HUES6 (cell line): ENCODE results near the gene SLC43A2.
A peak's percentile ranks its signal among the peaks of the same experiment; 100 is the strongest.

Source experiments
- H3K27ac ChIP-seq: 2 replicates; pipeline ENCODE4 v1.7.0; 2013; ENCODE audit warnings: low read depth, mild to moderate bottlenecking, low read length, inconsistent platforms
- H3K27me3 ChIP-seq: 2 replicates; pipeline ENCODE4 v1.6.1; 2013; ENCODE audit warnings: low read length; ENCODE audit not compliant: control insufficient read depth, insufficient read depth
- H3K36me3 ChIP-seq: 2 replicates; pipeline ENCODE4 v1.6.1; 2013; ENCODE audit warnings: low read length; ENCODE audit not compliant: control insufficient read depth, insufficient read depth
- H3K4me1 ChIP-seq: 2 replicates; pipeline ENCODE4 v1.6.1; 2013; ENCODE audit warnings: low read length; ENCODE audit not compliant: control insufficient read depth, insufficient read depth
- H3K4me3 ChIP-seq: 2 replicates; pipeline ENCODE4 v1.5.1; 2013; ENCODE audit warnings: low read depth, low read length
- H3K9ac ChIP-seq: one replicate; pipeline ENCODE4 v1.6.1; 2013; ENCODE audit warnings: mild to moderate bottlenecking, low read length
- H3K9me3 ChIP-seq: 2 replicates; pipeline ENCODE4 v1.6.1; 2013; ENCODE audit warnings: low read depth, low read length; ENCODE audit not compliant: control insufficient read depth, insufficient read depth

SLC43A2 gene

GRCh38 chr17:1559047-1560043, 69.3 kb downstream of the SLC43A2 start:
- Histone ChIP-seq H3K4me3 (0 out of 2 replicates have a peak overlapping the region, but pooled peaks have one; percentile 16), H3K36me3 (peaks cover 10% of the 10 kb centered on the region; the same call in 1 of the 2 replicates), H3K9ac (no peak overlapping the region), H3K27me3 (no peaks in the 10 kb centered on the region), H3K27ac (no peak overlapping the region), H3K9me3 (no peaks in the 10 kb centered on the region), H3K4me1 (peaks cover 27% of the 10 kb centered on the region)

GRCh38 chr17:1558401-1558800, 70.2 kb downstream of the SLC43A2 start:
- peaks cover 27% of the 10 kb centered on the region for H3K4me1 ChIP-seq
- no peaks in the 10 kb centered on the region for H3K27me3 ChIP-seq
- H3K36me3 ChIP-seq, result peaks cover 16% of the 10 kb centered on the region
- no peak overlapping the region for H3K4me3 ChIP-seq
- H3K27ac ChIP-seq, result no peak overlapping the region
- H3K9me3 ChIP-seq, result no peaks in the 10 kb centered on the region
- no peak overlapping the region for H3K9ac ChIP-seq

GRCh38 chr17:1557355-1558095, 71.1 kb downstream of the SLC43A2 start:
- Histone ChIP-seq H3K4me1 (peaks cover 27% of the 10 kb centered on the region), H3K4me3 (no peak overlapping the region), H3K9ac (no peak overlapping the region)

GRCh38 chr17:1555651-1556471, 72.8 kb downstream of the SLC43A2 start:
- Histone ChIP-seq H3K9ac (no peak overlapping the region), H3K36me3 (peaks cover 38% of the 10 kb centered on the region), H3K27me3 (no peaks in the 10 kb centered on the region), H3K27ac (no peak overlapping the region), H3K4me3 (no peak overlapping the region), H3K9me3 (no peaks in the 10 kb centered on the region), H3K4me1 (peaks cover 21% of the 10 kb centered on the region)

More at GRCh38 chr17:1557355-1558095, 71.1 kb downstream of the SLC43A2 start:
- Histone ChIP-seq H3K9me3 (no peaks in the 10 kb centered on the region), H3K36me3 (peaks cover 23% of the 10 kb centered on the region), H3K27ac (no peak overlapping the region), H3K27me3 (no peaks in the 10 kb centered on the region)

GRCh38 chr17:1554751-1555540, 73.7 kb downstream of the SLC43A2 start:
- Histone ChIP-seq H3K27me3 (no peaks in the 10 kb centered on the region), H3K4me1 (peaks cover 12% of the 10 kb centered on the region), H3K9ac (no peak overlapping the region), H3K36me3 (peaks cover 46% of the 10 kb centered on the region), H3K9me3 (no peaks in the 10 kb centered on the region), H3K4me3 (no peak overlapping the region), H3K27ac (no peak overlapping the region)

GRCh38 chr17:1553354-1554266, 75.0 kb downstream of the SLC43A2 start:
- H3K36me3 ChIP-seq, result peaks cover 50% of the 10 kb centered on the region
- no peak overlapping the region for H3K9ac ChIP-seq
- H3K4me1 ChIP-seq, result no peaks in the 10 kb centered on the region
- H3K27ac ChIP-seq, result no peak overlapping the region
- no peaks in the 10 kb centered on the region for H3K27me3 ChIP-seq
- H3K9me3 ChIP-seq, result no peaks in the 10 kb centered on the region
- H3K4me3 ChIP-seq, result no peak overlapping the region

- Histone ChIP-seq H3K4me3 (no peak overlapping the region), H3K27ac (no peak overlapping the region), H3K9me3 (no peaks in the 10 kb centered on the region), H3K36me3 (peaks cover 56% of the 10 kb centered on the region), H3K27me3 (no peaks in the 10 kb centered on the region), H3K4me1 (no peaks in the 10 kb centered on the region), H3K9ac (no peak overlapping the region)
Measured at GRCh38 chr17:1552932-1553331, 75.7 kb downstream of the SLC43A2 start.

- Histone ChIP-seq H3K9me3 (no peaks in the 10 kb centered on the region), H3K9ac (no peak overlapping the region), H3K36me3 (peaks cover 56% of the 10 kb centered on the region), H3K4me1 (no peaks in the 10 kb centered on the region), H3K4me3 (no peak overlapping the region), H3K27ac (no peak overlapping the region), H3K27me3 (no peaks in the 10 kb centered on the region)
Measured at GRCh38 chr17:1551741-1552140, 76.9 kb downstream of the SLC43A2 start.

GRCh38 chr17:1548032-1548431, 80.6 kb downstream of the SLC43A2 start:
- H3K27me3 ChIP-seq, result no peaks in the 10 kb centered on the region
- H3K36me3 ChIP-seq, result peaks cover 60% of the 10 kb centered on the region
- H3K9me3 ChIP-seq, result no peaks in the 10 kb centered on the region
- no peak overlapping the region for H3K27ac ChIP-seq
- no peak overlapping the region for H3K4me3 ChIP-seq
- H3K4me1 ChIP-seq, result peaks cover 9% of the 10 kb centered on the region; the same call in 1 of the 2 replicates
- no peak overlapping the region for H3K9ac ChIP-seq
